HepG2 (cell line): ENCODE data around the gene VCP.

Experiments used
- TBL1XR1 ChIP-seq: fragments of 150-350 bp; IDR thresholded peaks from 2 replicates; pipeline ENCODE4 v1.6.1; 2014; ENCODE audit warnings: borderline replicate concordance, low read length; ENCODE audit not compliant: partially characterized antibody
- ZNF121 ChIP-seq: sonication (generic); formaldehyde crosslinking; IDR thresholded peaks from 2 replicates; pipeline ENCODE4 v1.5.0; 2020; ENCODE audit warnings: mild to moderate bottlenecking, missing genetic modification reagents
- ZNF24 ChIP-seq: fragments of 450-650 bp; IDR thresholded peaks from 2 replicates; pipeline ENCODE4 v1.6.1; 2017; ENCODE audit warnings: antibody characterized with exemption, mild to moderate bottlenecking

GRCh38 chr9:35108461-35108860 is 36.0 kb upstream of the VCP start:
- TF ChIP-seq ZNF24 (no peak), TBL1XR1 (no peak), ZNF121 (CRISPR knock-in tag) (no peak)
